ENCODE data around the gene SP3.

- no peak for TF ChIP-seq EZH2phosphoT487 (IDR thresholded peaks at IDR 0.05; ENCODE audit: low read depth)
- TF ChIP-seq, protein P1, sequence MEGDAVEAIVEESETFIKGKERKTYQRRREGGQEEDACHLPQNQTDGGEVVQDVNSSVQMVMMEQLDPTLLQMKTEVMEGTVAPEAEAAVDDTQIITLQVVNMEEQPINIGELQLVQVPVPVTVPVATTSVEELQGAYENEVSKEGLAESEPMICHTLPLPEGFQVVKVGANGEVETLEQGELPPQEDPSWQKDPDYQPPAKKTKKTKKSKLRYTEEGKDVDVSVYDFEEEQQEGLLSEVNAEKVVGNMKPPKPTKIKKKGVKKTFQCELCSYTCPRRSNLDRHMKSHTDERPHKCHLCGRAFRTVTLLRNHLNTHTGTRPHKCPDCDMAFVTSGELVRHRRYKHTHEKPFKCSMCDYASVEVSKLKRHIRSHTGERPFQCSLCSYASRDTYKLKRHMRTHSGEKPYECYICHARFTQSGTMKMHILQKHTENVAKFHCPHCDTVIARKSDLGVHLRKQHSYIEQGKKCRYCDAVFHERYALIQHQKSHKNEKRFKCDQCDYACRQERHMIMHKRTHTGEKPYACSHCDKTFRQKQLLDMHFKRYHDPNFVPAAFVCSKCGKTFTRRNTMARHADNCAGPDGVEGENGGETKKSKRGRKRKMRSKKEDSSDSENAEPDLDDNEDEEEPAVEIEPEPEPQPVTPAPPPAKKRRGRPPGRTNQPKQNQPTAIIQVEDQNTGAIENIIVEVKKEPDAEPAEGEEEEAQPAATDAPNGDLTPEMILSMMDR (IDR thresholded peaks at IDR 0.05; ENCODE audit: low read depth, low read length), result no peak
Measured at GRCh38 chr2:173934895-173935294, 30.3 kb downstream of the SP3 start.
